HCT116 (cell line): ENCODE data around the gene NCMAP. TPM values are rescaled to one million over a fixed set of nuclear protein-coding genes. Genes with fewer than 3 reads are reported as not detected.

ENCODE experiments used
- ATAC-seq: fragments of 200-7000 bp; cut with Tn5 transposase; 2 replicates; pipeline ENCODE4 v1.9.1; 2020; ENCODE audit warnings: mild to moderate bottlenecking, moderate library complexity
- BruUV-seq: library from RNA; stranded (reverse); fragments of 400-500 nt; replicated peaks from 2 replicates; lab custom pipeline; 2021; lab: Mats Ljungman, UMichigan
- CTCF ChIA-PET: fragments of 300-600 bp; sonication (Branson Sonifier 250); formaldehyde crosslinking; loops from one replicate; lab custom pipeline; 2021; ENCODE audit warnings: antibody characterized with exemption; lab: Charles Lee
- POLR2A ChIA-PET: fragments of 300-600, 350-600 bp; sonication (Branson Sonifier 250); formaldehyde crosslinking; loops from one replicate; lab custom pipeline; 2021; ENCODE audit warnings: antibody characterized with exemption; lab: Charles Lee
- RAD21 ChIA-PET, 2 experiments: fragments of 300-600 bp; sonication (Branson Sonifier 250); formaldehyde crosslinking; loops; one replicate each; lab custom pipeline; 2023; ENCODE audit warnings: low total read pairs in 2 of 2; ENCODE audit not compliant: uncharacterized antibody in 2 of 2, unreplicated experiment in 2 of 2, low non-redundant PET in 1 of 2; lab: Charles Lee
- DNase-seq: peaks from one replicate; pipeline ENCODE4 v3.0.0-alpha.2; 2010; ENCODE audit warnings: low read depth, low spot score
- H2AFZ ChIP-seq: fragments of 200-600 bp; shearing (Covaris generic), sonication (generic); 2 replicates; pipeline ENCODE4 v1.6.1; 2017; ENCODE audit warnings: low read depth, mixed run types, mixed read lengths, antibody characterized with exemption, low read length; ENCODE audit not compliant: poor library complexity, severe bottlenecking
- H3K27ac ChIP-seq: 2 replicates; pipeline ENCODE4 v1.5.1; 2012; ENCODE audit warnings: low read depth, low read length
- H3K27me3 ChIP-seq: fragments of 200-600 bp; sonication (generic); 2 replicates; pipeline ENCODE4 v1.6.1; 2016; ENCODE audit warnings: mixed run types, low read length, mixed read lengths; ENCODE audit not compliant: insufficient read depth
- H3K36me3 ChIP-seq, 2 experiments: fragments of 200-500 bp in 1 of 2; fragments of 200-600 bp in 1 of 2; sonication (Bioruptor generic) in 1 of 2; sonication (generic) in 1 of 2; 2 replicates each; pipeline versions ENCODE4 v1.5.1 to v1.6.1; 2014 to 2016; ENCODE audit warnings: low read length in 2 of 2, inconsistent platforms in 1 of 2, mixed read lengths in 1 of 2, mixed run types in 1 of 2; ENCODE audit not compliant: insufficient read depth in 2 of 2, control insufficient read depth in 1 of 2
- H3K4me1 ChIP-seq, 2 experiments: fragments of 200-600 bp in 1 of 2; sonication (generic) in 1 of 2; 2 replicates each; pipeline versions ENCODE4 v1.5.1 to v1.6.1; 2012 to 2017; ENCODE audit warnings: low read length in 2 of 2, inconsistent platforms in 1 of 2, mild to moderate bottlenecking in 1 of 2, mixed read lengths in 1 of 2, mixed run types in 1 of 2, moderate library complexity in 1 of 2; ENCODE audit not compliant: insufficient read depth in 2 of 2, control insufficient read depth in 1 of 2
- H3K4me2 ChIP-seq: fragments of 200-600 bp; sonication (generic); 2 replicates; pipeline ENCODE4 v1.6.1; 2017; ENCODE audit warnings: mixed run types, low read length, mixed read lengths
- H3K4me3 ChIP-seq, 2 experiments: fragments of 200-600 bp in 1 of 2; sonication (generic) in 1 of 2; replicated peaks in 1 of 2; 2 replicates each; pipeline ENCODE4 v1.5.1; 2011 to 2016; ENCODE audit warnings: low read length in 2 of 2, control low read depth in 1 of 2, low read depth in 1 of 2, mild to moderate bottlenecking in 1 of 2, mixed read lengths in 1 of 2, mixed run types in 1 of 2
- H3K79me2 ChIP-seq: fragments of 200-600 bp; sonication (generic); 2 replicates; pipeline ENCODE4 v1.6.1; 2017; ENCODE audit warnings: mild to moderate bottlenecking, mixed run types, low read length, moderate library complexity, mixed read lengths; ENCODE audit not compliant: insufficient read depth
- H3K9ac ChIP-seq: fragments of 200-600 bp; sonication (generic); 2 replicates; pipeline ENCODE4 v1.6.1; 2016; ENCODE audit warnings: low read length, mixed read lengths
- H3K9me2 ChIP-seq: fragments of 200-600 bp; sonication (generic), shearing (Covaris generic); 2 replicates; pipeline ENCODE4 v1.6.1; 2017; ENCODE audit warnings: mixed run types, mild to moderate bottlenecking, moderate library complexity; ENCODE audit not compliant: insufficient read depth
- H3K9me3 ChIP-seq, 2 experiments: fragments of 200-500 bp in 1 of 2; fragments of 200-600 bp in 1 of 2; sonication (Bioruptor generic) in 1 of 2; sonication (generic) in 1 of 2; 2 replicates each; pipeline ENCODE4 v1.6.1; 2014 to 2017; ENCODE audit warnings: low read length in 2 of 2, mixed read lengths in 2 of 2, inconsistent platforms in 1 of 2, low read depth in 1 of 2, mild to moderate bottlenecking in 1 of 2, mixed run types in 1 of 2, moderate library complexity in 1 of 2; ENCODE audit not compliant: control insufficient read depth in 1 of 2, insufficient read depth in 1 of 2
- H4K20me1 ChIP-seq: fragments of 200-600 bp; sonication (generic), shearing (Covaris generic); 2 replicates; pipeline ENCODE4 v1.6.1; 2017; ENCODE audit warnings: mixed run types, mild to moderate bottlenecking, moderate library complexity; ENCODE audit not compliant: insufficient read depth
- CBX3 ChIP-seq: IDR thresholded peaks from 2 replicates; pipeline ENCODE4 v1.6.1; 2012; ENCODE audit warnings: low read depth
- CEBPB ChIP-seq: IDR thresholded peaks from 2 replicates; pipeline ENCODE4 v1.6.1; 2012; ENCODE audit warnings: low read depth
- EGR1 ChIP-seq: IDR thresholded peaks from 2 replicates; pipeline ENCODE4 v1.6.1; 2012; ENCODE audit warnings: low read depth
- ELF1 ChIP-seq: IDR thresholded peaks from 2 replicates; pipeline ENCODE4 v1.6.1; 2012; ENCODE audit warnings: low read depth, borderline replicate concordance
- EZH2 ChIP-seq: fragments of 200-600 bp; sonication (generic); IDR thresholded peaks from 2 replicates; pipeline ENCODE4 v1.6.1; 2017; ENCODE audit warnings: antibody characterized with exemption, mixed run types
- EZH2phosphoT487 ChIP-seq: fragments of 200-600 bp; IDR thresholded peaks from 2 replicates; pipeline ENCODE4 v1.6.1; 2018; ENCODE audit warnings: antibody characterized with exemption, borderline replicate concordance
- JUND ChIP-seq: IDR thresholded peaks from 2 replicates; pipeline ENCODE4 v1.6.1; 2012
- POLR2A ChIP-seq: IDR thresholded peaks from 2 replicates; pipeline ENCODE4 v1.7.0; 2011; ENCODE audit warnings: borderline replicate concordance; ENCODE audit not compliant: insufficient read depth, insufficient read length; ENCODE audit errors: extremely low read depth
- POLR2AphosphoS5 ChIP-seq: IDR thresholded peaks from 2 replicates; pipeline ENCODE4 v1.6.1; 2011; ENCODE audit warnings: mild to moderate bottlenecking, low read depth, low read length, moderate library complexity
- RAD21 ChIP-seq: IDR thresholded peaks from 2 replicates; pipeline ENCODE4 v1.6.1; 2012; ENCODE audit warnings: low read depth, mild to moderate bottlenecking
- SIN3A ChIP-seq: IDR thresholded peaks from 2 replicates; pipeline ENCODE4 v1.6.1; 2012; ENCODE audit warnings: low read depth
- SP1 ChIP-seq: IDR thresholded peaks from 2 replicates; pipeline ENCODE4 v1.6.1; 2012; ENCODE audit warnings: low read depth
- TCF7L2 ChIP-seq: IDR thresholded peaks from 2 replicates; pipeline ENCODE4 v1.7.0; 2011; ENCODE audit warnings: borderline replicate concordance, inconsistent platforms; ENCODE audit not compliant: insufficient read depth, insufficient read length; ENCODE audit errors: extremely low read depth
- YY1 ChIP-seq: IDR thresholded peaks from 2 replicates; pipeline ENCODE4 v1.6.1; 2011; ENCODE audit warnings: low read length, low read depth, moderate library complexity, mild to moderate bottlenecking; ENCODE audit not compliant: insufficient replicate concordance; ENCODE audit errors: extremely low read depth
- ZFX ChIP-seq: fragments of 450-650 bp; IDR thresholded peaks from 2 replicates; pipeline ENCODE4 v1.6.1; 2017
- intact Hi-C: fragments of 100-400 bp; cut with micrococcal nuclease; formaldehyde crosslinking; loops from 2 replicates; pipeline ENCODE4 v1.10.0; 2022
- total RNA-seq: library from RNA; stranded (reverse); gene quantifications from one replicate; pipeline ENCODE4 v1.2.1, GENCODE V29; 2021; ENCODE audit not compliant: unreplicated experiment
- TF ChIP-seq, protein P1 (sequence below): IDR thresholded peaks from 2 replicates; pipeline ENCODE4 v1.6.1; 2012
- TF ChIP-seq, protein P2 (sequence below): IDR thresholded peaks from 2 replicates; pipeline ENCODE4 v1.6.1; 2012

Gene NCMAP
- total RNA-seq, 1 experiment from 2014 or later = 0.84 TPM

DNA sequence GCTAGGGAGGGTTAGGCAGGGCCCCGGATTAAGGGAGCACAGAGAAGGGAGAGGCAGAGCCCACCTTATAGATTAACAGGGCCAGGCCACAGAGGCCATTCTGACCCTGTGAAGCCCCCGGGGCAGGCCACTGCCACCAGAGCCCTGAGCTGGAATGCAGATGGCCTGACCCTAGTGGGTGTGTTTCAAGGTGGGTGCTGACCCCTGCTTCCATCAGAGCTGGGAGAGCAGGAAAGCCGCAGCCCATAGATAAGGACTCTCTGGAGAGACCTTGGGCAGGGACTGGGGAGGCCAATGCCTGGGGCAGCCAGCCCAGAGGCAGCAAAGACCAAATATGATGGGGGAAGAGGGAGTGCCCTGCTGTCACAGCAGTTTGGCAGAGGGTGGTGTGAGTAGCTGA, 35.9 kb downstream of the NCMAP start:
- no peaks in the 10 kb centered on the region for H4K20me1 ChIP-seq
- no peaks in the 10 kb centered on the region for H3K36me3 ChIP-seq
- no peak for TF ChIP-seq ZFX
- no peak for TF ChIP-seq SIN3A
- no peak for TF ChIP-seq ELF1
- TF ChIP-seq EGR1 = no peak
- TF ChIP-seq RAD21 = no peak
- no peak for TF ChIP-seq EZH2phosphoT487
- no peak for TF ChIP-seq CBX3
- TF ChIP-seq EZH2 = no peak
- no peak for TF ChIP-seq JUND
- TF ChIP-seq CEBPB = no peak
- no peak for TF ChIP-seq TCF7L2
- TF ChIP-seq, protein P1, sequence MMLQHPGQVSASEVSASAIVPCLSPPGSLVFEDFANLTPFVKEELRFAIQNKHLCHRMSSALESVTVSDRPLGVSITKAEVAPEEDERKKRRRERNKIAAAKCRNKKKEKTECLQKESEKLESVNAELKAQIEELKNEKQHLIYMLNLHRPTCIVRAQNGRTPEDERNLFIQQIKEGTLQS = no peak
- TF ChIP-seq, protein P2, sequence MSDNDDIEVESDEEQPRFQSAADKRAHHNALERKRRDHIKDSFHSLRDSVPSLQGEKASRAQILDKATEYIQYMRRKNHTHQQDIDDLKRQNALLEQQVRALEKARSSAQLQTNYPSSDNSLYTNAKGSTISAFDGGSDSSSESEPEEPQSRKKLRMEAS = no peak
- no peak for TF ChIP-seq YY1
- no peak for TF ChIP-seq SP1
- no peak for TF ChIP-seq POLR2AphosphoS5
- TF ChIP-seq POLR2A = no peak
- ChIA-PET CTCF (interaction anchor here (1.3 to 2.3 kb wide), 2 partner anchors 51 to 243 kb away, joined by 4 to 9 read pairs; no protein-coding TSS in a partner anchor), RAD21 (no interaction called here), POLR2A (no interaction called here)
- no peak overlapping the region for H3K9ac ChIP-seq
- ATAC-seq (no peak), DNase-seq (no peak)
- H3K79me2 ChIP-seq = no peaks in the 10 kb centered on the region
- no peaks in the 10 kb centered on the region for H3K9me3 ChIP-seq
- H2AFZ ChIP-seq = no peak overlapping the region
- no peak overlapping the region for H3K4me3 ChIP-seq
- H3K27ac ChIP-seq = no peak overlapping the region
- intact Hi-C loops = no loop called here
- no peaks in the 10 kb centered on the region for H3K27me3 ChIP-seq
- no peak overlapping the region for H3K4me2 ChIP-seq
- BruUV-seq = no TSS peak
- H3K4me1 ChIP-seq = peaks cover 3 to 8% of the 10 kb centered on the region in 2 experiments; a peak in 2 of 4 replicates
- no peaks in the 10 kb centered on the region for H3K9me2 ChIP-seq
